ENCODE results near the gene MAGI3.
A peak's percentile ranks its signal among the peaks of the same experiment; 100 is the strongest.
"Not testable (repeated sequence)": the region's sequence is repeated elsewhere in the genome, so short reads cannot be mapped to it uniquely, and the experiment has no call there.

MAGI3 gene

GRCh38 chr1:113592230-113592629 lies 201.9 kb downstream of the MAGI3 start:
- Histone ChIP-seq H4K5ac (ENCODE audit: low read length) (no peak overlapping the region), H3K9ac (ENCODE audit: low read length) (no peak overlapping the region), H3K36me3 (ENCODE audit: control insufficient read depth, insufficient read depth, low read length) (no peaks in the 10 kb centered on the region), H3K56ac (ENCODE audit: low read length) (no peak overlapping the region), H3K79me1 (ENCODE audit: low read length) (no peaks in the 10 kb centered on the region), H3K27me3 (ENCODE audit: insufficient read depth, low read length, poor library complexity) (no peaks in the 10 kb centered on the region), H2BK120ac (ENCODE audit: low read depth, low read length) (no peak overlapping the region), H3K79me2 (ENCODE audit: control insufficient read depth, insufficient read depth, low read length) (no peaks in the 10 kb centered on the region), H4K8ac (ENCODE audit: low read depth, low read length) (no peak overlapping the region), H3K4ac (ENCODE audit: low read depth, low read length) (no peak overlapping the region), H3K4me3 (ENCODE audit: low read length) (no peak overlapping the region), H2BK5ac (ENCODE audit: low read length) (no peak overlapping the region), H3K4me2 (ENCODE audit: low read length) (no peak overlapping the region), H3K4me1 (ENCODE audit: control insufficient read depth, low read depth, low read length) (no peaks in the 10 kb centered on the region), H2AK5ac (ENCODE audit: low read length) (no peak overlapping the region), H3K27ac (ENCODE audit: low read depth, low read length) (no peak overlapping the region), H3K18ac (ENCODE audit: low read length) (no peak overlapping the region), H3K23ac (ENCODE audit: low read length) (no peak overlapping the region), H2BK15ac (replicated peaks; ENCODE audit: low read depth) (no peak overlapping the region)
- no peak for DNase-seq
- WGBS (ENCODE audit: extremely low coverage, insufficient coverage, low lambda C conversion rate) = no CpG with 5 or more reads among the region's 1 CpG

GRCh38 chr1:113593550-113594297 lies 203.4 kb downstream of the MAGI3 start:
- Histone ChIP-seq H4K5ac (ENCODE audit: low read length) (no peak overlapping the region), H3K4me2 (ENCODE audit: low read length) (no peak overlapping the region), H3K4ac (ENCODE audit: low read depth, low read length) (no peak overlapping the region), H3K27me3 (ENCODE audit: insufficient read depth, low read length, poor library complexity) (no peaks in the 10 kb centered on the region), H3K18ac (ENCODE audit: low read length) (no peak overlapping the region), H2AK5ac (ENCODE audit: low read length) (no peak overlapping the region), H3K4me3 (ENCODE audit: low read length) (no peak overlapping the region), H3K27ac (ENCODE audit: low read depth, low read length) (no peak overlapping the region), H3K56ac (ENCODE audit: low read length) (no peak overlapping the region), H3K36me3 (ENCODE audit: control insufficient read depth, insufficient read depth, low read length) (no peaks in the 10 kb centered on the region), H3K79me2 (ENCODE audit: control insufficient read depth, insufficient read depth, low read length) (no peaks in the 10 kb centered on the region), H3K23ac (ENCODE audit: low read length) (no peak overlapping the region), H2BK5ac (ENCODE audit: low read length) (no peak overlapping the region), H4K8ac (ENCODE audit: low read depth, low read length) (no peak overlapping the region), H3K79me1 (ENCODE audit: low read length) (no peaks in the 10 kb centered on the region), H2BK15ac (replicated peaks; ENCODE audit: low read depth) (no peak overlapping the region), H2BK120ac (ENCODE audit: low read depth, low read length) (no peak overlapping the region), H3K9ac (ENCODE audit: low read length) (no peak overlapping the region), H3K4me1 (ENCODE audit: control insufficient read depth, low read depth, low read length) (no peaks in the 10 kb centered on the region)
- no CpG with 5 or more reads among the region's 4 CpGs for WGBS (ENCODE audit: extremely low coverage, insufficient coverage, low lambda C conversion rate)
- no peak for DNase-seq

GRCh38 chr1:113604466-113604865 lies 214.2 kb downstream of the MAGI3 start:
- H4K8ac ChIP-seq (ENCODE audit: low read depth, low read length) = not testable (repeated sequence)

GRCh38 chr1:113605146-113605545 lies 214.8 kb downstream of the MAGI3 start:
- Histone ChIP-seq H3K4me1 (ENCODE audit: control insufficient read depth, low read depth, low read length) (no peaks in the 10 kb centered on the region), H2BK5ac (ENCODE audit: low read length) (no peak overlapping the region), H3K4ac (ENCODE audit: low read depth, low read length) (no peak overlapping the region), H3K4me3 (ENCODE audit: low read length) (no peak overlapping the region), H2BK120ac (ENCODE audit: low read depth, low read length) (no peak overlapping the region), H3K56ac (ENCODE audit: low read length) (no peak overlapping the region), H3K9ac (ENCODE audit: low read length) (no peak overlapping the region), H3K27ac (ENCODE audit: low read depth, low read length) (no peak overlapping the region), H3K23ac (ENCODE audit: low read length) (no peak overlapping the region), H3K79me1 (ENCODE audit: low read length) (no peaks in the 10 kb centered on the region), H2BK15ac (replicated peaks; ENCODE audit: low read depth) (no peak overlapping the region), H3K27me3 (ENCODE audit: insufficient read depth, low read length, poor library complexity) (no peaks in the 10 kb centered on the region), H2AK5ac (ENCODE audit: low read length) (no peak overlapping the region), H4K8ac (ENCODE audit: low read depth, low read length) (no peak overlapping the region), H3K18ac (ENCODE audit: low read length) (no peak overlapping the region), H3K36me3 (ENCODE audit: control insufficient read depth, insufficient read depth, low read length) (no peaks in the 10 kb centered on the region), H4K5ac (ENCODE audit: low read length) (no peak overlapping the region), H3K79me2 (ENCODE audit: control insufficient read depth, insufficient read depth, low read length) (no peaks in the 10 kb centered on the region), H3K4me2 (ENCODE audit: low read length) (no peak overlapping the region)
- DNase-seq = no peak

More at GRCh38 chr1:113604466-113604865, 214.2 kb downstream of the MAGI3 start:
- not testable (repeated sequence) for H2BK15ac ChIP-seq (replicated peaks; ENCODE audit: low read depth); H3K27me3 ChIP-seq (ENCODE audit: insufficient read depth, low read length, poor library complexity); H2AK5ac ChIP-seq (ENCODE audit: low read length); H3K4me2 ChIP-seq (ENCODE audit: low read length); H3K36me3 ChIP-seq (ENCODE audit: control insufficient read depth, insufficient read depth, low read length); H3K27ac ChIP-seq (ENCODE audit: low read depth, low read length); H3K4me3 ChIP-seq (ENCODE audit: low read length); H3K79me2 ChIP-seq (ENCODE audit: control insufficient read depth, insufficient read depth, low read length); H3K56ac ChIP-seq (ENCODE audit: low read length); H3K4ac ChIP-seq (ENCODE audit: low read depth, low read length); H3K18ac ChIP-seq (ENCODE audit: low read length); H2BK120ac ChIP-seq (ENCODE audit: low read depth, low read length); H3K79me1 ChIP-seq (ENCODE audit: low read length); H3K4me1 ChIP-seq (ENCODE audit: control insufficient read depth, low read depth, low read length); H4K5ac ChIP-seq (ENCODE audit: low read length); H3K9ac ChIP-seq (ENCODE audit: low read length); H2BK5ac ChIP-seq (ENCODE audit: low read length); H3K23ac ChIP-seq (ENCODE audit: low read length); DNase-seq
- WGBS (ENCODE audit: extremely low coverage, insufficient coverage, low lambda C conversion rate) = no CpG with 5 or more reads among the region's 5 CpGs

GRCh38 chr1:113608399-113608798 lies 218.1 kb downstream of the MAGI3 start:
- H3K4me1 ChIP-seq (ENCODE audit: control insufficient read depth, low read depth, low read length) = no peaks in the 10 kb centered on the region
- H3K56ac ChIP-seq (ENCODE audit: low read length) = no peak overlapping the region
- H3K4me3 ChIP-seq (ENCODE audit: low read length) = no peak overlapping the region
- H2BK120ac ChIP-seq (ENCODE audit: low read depth, low read length) = no peak overlapping the region
- H3K4ac ChIP-seq (ENCODE audit: low read depth, low read length) = no peak overlapping the region
- no peak overlapping the region for H3K4me2 ChIP-seq (ENCODE audit: low read length)
- H3K9ac ChIP-seq (ENCODE audit: low read length) = no peak overlapping the region
- H3K18ac ChIP-seq (ENCODE audit: low read length) = no peak overlapping the region
- H3K79me2 ChIP-seq (ENCODE audit: control insufficient read depth, insufficient read depth, low read length) = no peaks in the 10 kb centered on the region
- no CpG with 5 or more reads among the region's 3 CpGs for WGBS (ENCODE audit: extremely low coverage, insufficient coverage, low lambda C conversion rate)
- no peaks in the 10 kb centered on the region for H3K36me3 ChIP-seq (ENCODE audit: control insufficient read depth, insufficient read depth, low read length)
- H4K5ac ChIP-seq (ENCODE audit: low read length) = no peak overlapping the region
- no peak overlapping the region for H2AK5ac ChIP-seq (ENCODE audit: low read length)
- no peak overlapping the region for H2BK5ac ChIP-seq (ENCODE audit: low read length)
- H2BK15ac ChIP-seq (replicated peaks; ENCODE audit: low read depth) = no peak overlapping the region
- H3K27ac ChIP-seq (ENCODE audit: low read depth, low read length) = no peak overlapping the region
- H3K27me3 ChIP-seq (ENCODE audit: insufficient read depth, low read length, poor library complexity) = no peaks in the 10 kb centered on the region
- H4K8ac ChIP-seq (ENCODE audit: low read depth, low read length) = no peak overlapping the region
- H3K79me1 ChIP-seq (ENCODE audit: low read length) = no peaks in the 10 kb centered on the region
- no peak overlapping the region for H3K23ac ChIP-seq (ENCODE audit: low read length)
- DNase-seq = peak; percentile 2

- Histone ChIP-seq H3K27ac (ENCODE audit: low read depth, low read length) (no peak overlapping the region), H3K56ac (ENCODE audit: low read length) (no peak overlapping the region), H3K79me2 (ENCODE audit: control insufficient read depth, insufficient read depth, low read length) (no peaks in the 10 kb centered on the region), H3K36me3 (ENCODE audit: control insufficient read depth, insufficient read depth, low read length) (no peaks in the 10 kb centered on the region), H3K4me1 (ENCODE audit: control insufficient read depth, low read depth, low read length) (no peaks in the 10 kb centered on the region), H3K18ac (ENCODE audit: low read length) (no peak overlapping the region), H3K27me3 (ENCODE audit: insufficient read depth, low read length, poor library complexity) (no peaks in the 10 kb centered on the region), H2AK5ac (ENCODE audit: low read length) (no peak overlapping the region), H3K4me3 (ENCODE audit: low read length) (no peak overlapping the region), H2BK120ac (ENCODE audit: low read depth, low read length) (no peak overlapping the region), H4K5ac (ENCODE audit: low read length) (no peak overlapping the region), H3K4me2 (ENCODE audit: low read length) (no peak overlapping the region), H3K9ac (ENCODE audit: low read length) (no peak overlapping the region), H3K79me1 (ENCODE audit: low read length) (no peaks in the 10 kb centered on the region), H4K8ac (ENCODE audit: low read depth, low read length) (no peak overlapping the region), H3K4ac (ENCODE audit: low read depth, low read length) (no peak overlapping the region), H2BK5ac (ENCODE audit: low read length) (no peak overlapping the region), H2BK15ac (replicated peaks; ENCODE audit: low read depth) (no peak overlapping the region), H3K23ac (ENCODE audit: low read length) (no peak overlapping the region)
- no CpG with 5 or more reads among the region's 5 CpGs for WGBS (ENCODE audit: extremely low coverage, insufficient coverage, low lambda C conversion rate)
- no peak for DNase-seq
Measured at GRCh38 chr1:113610372-113610771, 220.1 kb downstream of the MAGI3 start.

All from mesendoderm (in vitro differentiated cells).